ENCODE measurements around the gene TRIM8.

DNA sequence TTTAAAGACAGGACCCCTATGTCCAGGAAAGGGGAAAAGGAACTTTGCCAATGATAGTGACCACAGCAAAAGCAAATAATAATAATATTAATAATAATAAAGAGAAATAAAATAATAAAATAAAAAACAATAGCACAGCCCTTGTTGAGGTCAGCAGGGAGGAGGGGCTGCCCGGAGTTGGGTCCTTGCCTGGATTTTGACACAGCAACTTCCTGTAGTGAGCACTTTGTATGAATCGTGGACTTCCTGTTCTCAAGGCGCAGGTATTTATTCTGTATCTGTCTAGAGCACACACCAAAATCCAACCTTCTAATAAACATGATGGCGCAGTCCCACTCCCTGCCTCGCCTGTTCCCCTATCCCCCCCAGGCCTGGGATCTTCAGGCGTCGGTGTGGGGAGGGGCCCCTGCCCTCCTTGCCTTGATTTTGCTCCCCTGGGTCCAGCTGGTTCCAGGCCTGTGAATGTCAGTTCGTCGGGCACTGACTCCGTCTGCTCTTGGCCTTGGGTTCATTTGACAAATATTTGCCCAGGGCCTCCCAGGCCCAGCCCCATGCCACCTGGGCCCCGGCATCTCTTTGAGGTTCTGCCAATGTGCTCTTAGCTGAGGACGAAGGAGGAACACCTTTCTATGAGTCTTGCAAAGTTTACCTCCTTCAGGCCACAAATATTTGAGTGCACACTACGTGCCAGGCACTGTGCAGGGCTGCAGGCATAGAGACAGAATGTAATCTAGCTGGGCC, 13.9 kb downstream of the TRIM8 start:
- TF ChIP-seq, protein P1, sequence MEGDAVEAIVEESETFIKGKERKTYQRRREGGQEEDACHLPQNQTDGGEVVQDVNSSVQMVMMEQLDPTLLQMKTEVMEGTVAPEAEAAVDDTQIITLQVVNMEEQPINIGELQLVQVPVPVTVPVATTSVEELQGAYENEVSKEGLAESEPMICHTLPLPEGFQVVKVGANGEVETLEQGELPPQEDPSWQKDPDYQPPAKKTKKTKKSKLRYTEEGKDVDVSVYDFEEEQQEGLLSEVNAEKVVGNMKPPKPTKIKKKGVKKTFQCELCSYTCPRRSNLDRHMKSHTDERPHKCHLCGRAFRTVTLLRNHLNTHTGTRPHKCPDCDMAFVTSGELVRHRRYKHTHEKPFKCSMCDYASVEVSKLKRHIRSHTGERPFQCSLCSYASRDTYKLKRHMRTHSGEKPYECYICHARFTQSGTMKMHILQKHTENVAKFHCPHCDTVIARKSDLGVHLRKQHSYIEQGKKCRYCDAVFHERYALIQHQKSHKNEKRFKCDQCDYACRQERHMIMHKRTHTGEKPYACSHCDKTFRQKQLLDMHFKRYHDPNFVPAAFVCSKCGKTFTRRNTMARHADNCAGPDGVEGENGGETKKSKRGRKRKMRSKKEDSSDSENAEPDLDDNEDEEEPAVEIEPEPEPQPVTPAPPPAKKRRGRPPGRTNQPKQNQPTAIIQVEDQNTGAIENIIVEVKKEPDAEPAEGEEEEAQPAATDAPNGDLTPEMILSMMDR (IDR thresholded peaks at IDR 0.05; ENCODE audit: insufficient read depth, low read length, poor library complexity, severe bottlenecking), result no peak
- no peak for TF ChIP-seq EZH2phosphoT487 (conservative IDR thresholded peaks at IDR 0.05; ENCODE audit: low read length)

Measured in SU-DHL-6 (cell line).